ENCODE data around the gene ZNF277.
"Not testable (repeated sequence)": the region's sequence is repeated elsewhere in the genome, so short reads cannot be mapped to it uniquely, and the experiment has no call there.

ZNF277 gene

GRCh38 chr7:112377593-112377992, 171.1 kb downstream of the ZNF277 start:
- no peak overlapping the region for H3K4me3 ChIP-seq (ENCODE audit: low read length)
- TF ChIP-seq CTCF (conservative IDR thresholded peaks at IDR 0.05; ENCODE audit: low read depth, low read length), result no peak
- DNase-seq (ENCODE audit: low read depth), result no peak

DNA sequence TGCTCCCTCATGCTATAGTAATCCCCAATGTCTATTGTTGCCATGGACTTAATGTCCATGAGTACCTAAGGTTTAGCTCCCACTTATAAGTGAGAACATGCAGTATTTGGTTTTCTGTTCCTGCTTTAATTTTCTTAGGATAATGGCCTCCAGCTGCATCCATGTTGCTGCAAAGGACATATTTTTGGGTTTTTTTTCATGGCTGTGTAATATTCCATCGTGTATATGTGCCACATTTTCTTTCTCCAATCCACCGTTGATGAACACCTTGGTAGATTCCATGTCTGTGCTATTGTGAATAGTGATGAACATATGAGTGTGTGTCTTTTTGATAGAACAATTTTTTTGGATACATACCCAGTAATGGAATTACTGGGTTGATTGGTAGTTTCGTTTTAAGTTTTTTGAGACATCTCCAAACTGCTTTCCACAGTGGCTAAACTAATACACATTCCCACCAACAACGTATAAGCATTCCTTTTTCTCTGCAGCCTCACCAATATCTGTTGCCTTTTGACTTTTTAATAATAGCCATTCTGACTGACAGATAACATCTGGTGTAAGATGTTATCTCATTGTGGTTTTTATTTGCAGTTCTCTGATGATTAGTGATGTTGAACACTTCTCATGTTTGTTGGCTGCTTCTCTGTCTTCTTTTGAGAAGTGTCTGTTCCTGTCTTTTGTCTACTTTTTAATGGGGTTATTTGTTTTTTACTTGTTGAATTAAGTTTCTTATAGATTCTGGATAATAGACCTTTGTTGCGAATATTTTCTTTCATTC, 175.0 kb downstream of the ZNF277 start:
- DNase-seq (ENCODE audit: low read depth), result no peak
- TF ChIP-seq CTCF (conservative IDR thresholded peaks at IDR 0.05; ENCODE audit: low read depth, low read length), result no peak
- H3K4me3 ChIP-seq (ENCODE audit: low read length), result no peak overlapping the region

DNA sequence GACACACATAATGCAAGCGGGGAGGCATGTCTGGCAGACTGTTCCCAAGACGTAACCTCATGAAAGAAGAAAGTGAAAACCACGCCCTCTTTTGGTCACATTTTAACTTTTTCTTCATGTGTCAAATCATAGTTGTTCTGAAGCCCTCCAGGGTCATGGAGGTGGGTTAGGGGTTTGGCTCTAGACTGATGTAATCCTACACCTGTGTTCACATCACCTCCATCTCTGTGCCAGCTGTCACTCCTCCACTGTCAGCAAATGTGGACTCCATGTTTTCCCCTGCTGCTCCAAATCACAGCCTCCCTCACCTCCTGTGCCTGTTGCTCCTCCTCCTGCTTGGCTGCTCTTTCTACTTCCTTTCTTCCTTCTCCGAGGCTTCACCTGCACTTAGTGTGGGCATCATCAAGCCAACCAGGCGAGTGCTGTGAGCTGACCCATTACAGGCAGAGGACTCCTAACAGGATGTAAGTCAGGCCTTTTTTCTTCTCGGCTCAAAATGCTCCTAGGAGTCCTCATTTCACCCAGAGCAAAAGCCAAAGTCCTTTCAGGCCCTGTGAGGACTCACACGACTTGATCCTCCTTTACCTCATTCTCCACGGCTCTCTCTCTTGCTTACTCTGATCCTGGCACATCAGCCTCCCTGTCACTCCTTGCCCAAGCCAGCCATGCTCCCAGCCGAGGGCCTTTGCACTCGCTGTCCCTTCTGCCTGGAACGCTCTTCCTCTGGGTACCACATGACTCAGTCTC, 177.3 kb downstream of the ZNF277 start:
- DNase-seq (ENCODE audit: low read depth), result no peak
- H3K4me3 ChIP-seq (ENCODE audit: low read length), result no peak overlapping the region
- TF ChIP-seq CTCF (conservative IDR thresholded peaks at IDR 0.05; ENCODE audit: low read depth, low read length), result no peak

GRCh38 chr7:112385516-112385915, 179.0 kb downstream of the ZNF277 start:
- no peak for DNase-seq (ENCODE audit: low read depth)
- TF ChIP-seq CTCF (conservative IDR thresholded peaks at IDR 0.05; ENCODE audit: low read depth, low read length), result no peak
- H3K4me3 ChIP-seq (ENCODE audit: low read length), result no peak overlapping the region

DNA sequence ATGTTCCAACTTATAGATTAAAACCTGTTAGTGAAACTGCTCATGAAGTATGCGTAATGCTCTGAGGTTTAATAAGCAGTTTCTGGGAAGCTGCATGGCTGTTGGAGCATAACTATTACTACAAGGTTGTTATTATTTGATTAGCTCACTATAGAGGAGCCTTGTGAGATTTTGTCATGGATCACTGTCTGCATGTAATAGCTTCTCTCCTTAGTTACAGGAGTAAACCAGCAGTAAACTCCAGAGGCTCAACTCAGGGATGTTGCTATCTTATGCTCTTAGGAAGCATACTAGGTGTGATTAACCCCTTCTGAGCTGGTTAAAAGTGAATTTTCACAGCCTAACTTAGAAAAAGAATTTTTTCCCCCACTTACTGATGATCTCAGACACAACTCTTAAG, 180.1 kb downstream of the ZNF277 start:
- no peak for TF ChIP-seq CTCF (conservative IDR thresholded peaks at IDR 0.05; ENCODE audit: low read depth, low read length)
- H3K4me3 ChIP-seq (ENCODE audit: low read length), result no peak overlapping the region
- DNase-seq (ENCODE audit: low read depth), result no peak

DNA sequence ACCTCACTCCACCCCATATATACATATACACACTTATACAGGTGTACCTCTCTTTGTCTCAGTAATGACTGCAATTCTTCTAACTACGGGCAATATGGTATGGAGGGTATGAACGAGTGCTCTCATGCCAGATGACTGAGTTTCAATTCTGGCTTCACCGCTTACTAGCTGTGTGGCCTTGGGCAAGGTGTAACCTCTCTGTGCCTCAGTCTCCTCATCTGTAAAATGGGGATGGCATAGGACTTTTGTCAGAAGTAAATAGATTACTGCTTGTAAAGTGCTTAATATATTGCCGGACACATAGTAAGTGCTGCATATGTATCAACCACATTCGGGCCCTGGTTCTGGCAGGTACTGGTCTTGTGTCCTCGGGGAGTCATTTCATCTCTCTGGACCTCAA, 183.7 kb downstream of the ZNF277 start:
- no peak for DNase-seq (ENCODE audit: low read depth)
- no peak for TF ChIP-seq CTCF (conservative IDR thresholded peaks at IDR 0.05; ENCODE audit: low read depth, low read length)
- H3K4me3 ChIP-seq (ENCODE audit: low read length), result no peak overlapping the region

DNA sequence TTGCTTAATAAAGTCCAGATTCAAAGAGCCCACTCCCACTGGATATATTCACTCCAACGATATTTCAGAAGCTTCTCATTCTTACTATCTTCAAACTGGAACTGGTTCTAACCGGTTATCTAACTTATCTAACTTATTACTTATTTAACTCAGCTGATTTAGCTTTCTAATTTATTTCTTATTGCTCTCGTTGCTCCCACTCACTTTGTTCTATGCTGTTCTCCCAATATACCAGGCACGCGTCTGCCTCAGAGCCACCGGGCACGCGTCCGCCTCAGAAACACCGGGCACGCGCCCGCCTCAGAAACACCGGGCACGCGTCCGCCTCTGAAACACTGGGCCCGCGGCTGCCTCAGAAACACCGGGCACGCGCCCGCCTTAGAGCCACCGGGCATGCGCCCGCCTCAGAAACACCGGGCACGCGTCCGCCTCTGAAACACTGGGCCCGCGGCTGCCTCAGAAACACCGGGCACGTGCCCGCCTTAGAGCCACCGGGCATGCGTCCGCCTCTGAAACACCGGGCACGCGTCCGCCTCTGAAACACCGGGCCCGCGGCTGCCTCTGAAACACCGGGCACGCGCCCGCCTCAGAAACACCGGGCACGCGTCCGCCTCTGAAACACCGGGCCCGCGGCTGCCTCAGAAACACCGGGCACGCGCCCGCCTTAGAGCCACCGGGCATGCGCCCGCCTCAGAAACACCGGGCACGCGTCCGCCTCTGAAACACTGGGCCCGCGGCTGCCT, 184.8 kb downstream of the ZNF277 start:
- not testable (repeated sequence) for DNase-seq (ENCODE audit: low read depth)
- peak overlapping the region; percentile 36 for H3K4me3 ChIP-seq (ENCODE audit: low read length)

- DNase-seq (ENCODE audit: low read depth), result not testable (repeated sequence)
- H3K4me3 ChIP-seq (ENCODE audit: low read length), result peak overlapping the region; percentile 63
Observed at GRCh38 chr7:112391841-112392286, 185.4 kb downstream of the ZNF277 start.
